HepG2 (cell line): ENCODE measurements around the gene FOXA1. TPM values are rescaled to one million over a fixed set of nuclear protein-coding genes. Genes with fewer than 3 reads are reported as not detected.

ENCODE experiments used
- GATAD2A ChIP-seq: IDR thresholded peaks from 2 replicates; pipeline ENCODE4 v1.6.1; 2016
- HDAC1 ChIP-seq: sonication (generic); formaldehyde crosslinking; IDR thresholded peaks from 2 replicates; pipeline ENCODE4 v1.5.1; 2020; ENCODE audit warnings: mild to moderate bottlenecking, missing genetic modification reagents
- HNF1A ChIP-seq, 2 experiments: sonication (generic) in 1 of 2; formaldehyde crosslinking in 1 of 2; IDR thresholded peaks; 2 replicates each; pipeline versions ENCODE4 v1.4.0 to v1.6.1; 2016 to 2020; ENCODE audit warnings: borderline replicate concordance in 1 of 2, low read depth in 1 of 2, mild to moderate bottlenecking in 1 of 2, missing genetic modification reagents in 1 of 2
- LCORL ChIP-seq, 2 experiments: fragments of 450-650 bp in 1 of 2; sonication (generic) in 1 of 2; formaldehyde crosslinking in 1 of 2; IDR thresholded peaks; 2 replicates each; pipeline versions ENCODE4 v1.5.0 to v1.6.1; 2017 to 2020; ENCODE audit warnings: antibody characterized with exemption in 1 of 2, missing genetic modification reagents in 1 of 2
- RBM22 ChIP-seq: fragments of 200-400 bp; formaldehyde crosslinking; optimal IDR thresholded peaks from 2 replicates; pipeline ENCODE3; 2017; ENCODE audit warnings: mild to moderate bottlenecking, low read length, moderate library complexity
- ZBTB4 ChIP-seq: sonication (generic); formaldehyde crosslinking; IDR thresholded peaks from 2 replicates; pipeline ENCODE4 v1.4.0; 2020; ENCODE audit warnings: missing genetic modification reagents, mild to moderate bottlenecking, borderline replicate concordance
- ZKSCAN8 ChIP-seq: IDR thresholded peaks from 2 replicates; pipeline ENCODE4 v1.6.1; 2016; ENCODE audit warnings: borderline replicate concordance, missing genetic modification reagents, missing compliant biosample characterization
- ZMYM4 ChIP-seq: sonication (generic); formaldehyde crosslinking; IDR thresholded peaks from 2 replicates; pipeline ENCODE4 v1.8.1; 2023; ENCODE audit warnings: mild to moderate bottlenecking, missing genetic modification reagents
- ZNF34 ChIP-seq: sonication (generic); formaldehyde crosslinking; IDR thresholded peaks from 2 replicates; pipeline ENCODE4 v1.4.0; 2020; ENCODE audit warnings: mild to moderate bottlenecking, missing genetic modification reagents, borderline replicate concordance
- ZNF607 ChIP-seq: sonication (generic); formaldehyde crosslinking; IDR thresholded peaks from 2 replicates; pipeline ENCODE4 v1.5.1; 2020; ENCODE audit warnings: missing genetic modification reagents, mild to moderate bottlenecking, borderline replicate concordance
- ZNF652 ChIP-seq: IDR thresholded peaks from 2 replicates; pipeline ENCODE4 v1.6.1; 2016; ENCODE audit warnings: low read depth, borderline replicate concordance
- ZNF704 ChIP-seq: sonication (generic); formaldehyde crosslinking; IDR thresholded peaks from 2 replicates; pipeline ENCODE4 v1.8.1; 2023; ENCODE audit warnings: mild to moderate bottlenecking, inconsistent platforms, moderate library complexity, missing genetic modification reagents, borderline replicate concordance
- ZNF770 ChIP-seq: sonication (generic); formaldehyde crosslinking; IDR thresholded peaks from 2 replicates; pipeline ENCODE4 v1.5.0; 2020; ENCODE audit warnings: mild to moderate bottlenecking, missing genetic modification reagents
- ZNF784 ChIP-seq: sonication (generic); formaldehyde crosslinking; IDR thresholded peaks from 2 replicates; pipeline ENCODE4 v1.5.1; 2020; ENCODE audit warnings: missing genetic modification reagents, mild to moderate bottlenecking, borderline replicate concordance
- polyA plus RNA-seq, 8 experiments: library from polyadenylated mRNA; depleted of rRNA in 3 of 8; stranded (reverse) in 7 of 8; unstranded in 1 of 8; fragments of >200 nt; fragmentation: Illumina TruSeq in 4 of 8; extraction: Trizol in 4 of 8; gene quantifications; 2 replicates each; pipeline versions ENCODE4 v1.2.1 to v1.2.3, GENCODE V29; 2011 to 2016; ENCODE audit warnings: low read depth in 4 of 8, missing spikeins in 1 of 8, mixed read lengths in 1 of 8; ENCODE audit not compliant: insufficient read depth in 1 of 8
- total RNA-seq, 5 experiments: library from RNA; depleted of rRNA; stranded (reverse); fragments of >200 nt; fragmentation: Illumina TruSeq; extraction: Trizol; gene quantifications; 2 replicates each; pipeline ENCODE4 v1.2.3, GENCODE V29; 2016; ENCODE audit warnings: low read depth in 1 of 5

Gene FOXA1
- total and polyA plus RNA-seq, 2 of the 13 experiments (the other 11 are each of a cell fraction or from before 2014, with no cell fraction given): 43.4 to 58.6 TPM

GRCh38 chr14:37599507-37600368, 4.7 kb upstream of the FOXA1 start (continued):
- TF ChIP-seq ZNF770: no peak
- TF ChIP-seq ZBTB4 (CRISPR knock-in tag): peak; percentile 20; the same call in 1 of the 2 replicates
- TF ChIP-seq ZNF784: 0 out of 2 replicates have a peak, but pooled peaks have one; percentile 33
- no peak for TF ChIP-seq LCORL (IDR thresholded peaks at IDR 0.05)
- no peak for TF ChIP-seq LCORL (CRISPR knock-in tag; IDR thresholded peaks at IDR 0.05)
- no peak for TF ChIP-seq ZNF652 (CRISPR knock-in tag)
- no peak for TF ChIP-seq ZNF607
- no peak for TF ChIP-seq HNF1A (IDR thresholded peaks at IDR 0.05; ENCODE audit: low read depth)
- TF ChIP-seq HNF1A (CRISPR knock-in tag; IDR thresholded peaks at IDR 0.05; ENCODE audit: borderline replicate concordance): 0 out of 2 replicates have a peak, but pooled peaks have one; percentile 29
- no peak for TF ChIP-seq RBM22
- no peak for TF ChIP-seq HDAC1
- TF ChIP-seq ZNF704: no peak
- TF ChIP-seq ZKSCAN8 (CRISPR knock-in tag): no peak
- no peak for TF ChIP-seq GATAD2A (CRISPR knock-in tag)
- no peak for TF ChIP-seq ZNF34 (CRISPR knock-in tag)
- peak; percentile 21; the same call in 1 of the 2 replicates for TF ChIP-seq ZMYM4 (CRISPR knock-in tag)
